GM10266 (cell line): ENCODE results near the gene TRIM3.
"Not testable (repeated sequence)": the region's sequence is repeated elsewhere in the genome, so short reads cannot be mapped to it uniquely, and the experiment has no call there.

ENCODE experiments used
- DNase-seq: peaks from one replicate; pipeline ENCODE4 v3.0.0; 2012; ENCODE audit errors: extremely low spot score
- CTCF ChIP-seq: IDR thresholded peaks from 2 replicates; pipeline ENCODE4 v1.5.1; 2012; ENCODE audit warnings: mild to moderate bottlenecking, low read depth; ENCODE audit not compliant: control insufficient read depth, insufficient read depth; ENCODE audit errors: missing control alignments

Gene TRIM3

DNA sequence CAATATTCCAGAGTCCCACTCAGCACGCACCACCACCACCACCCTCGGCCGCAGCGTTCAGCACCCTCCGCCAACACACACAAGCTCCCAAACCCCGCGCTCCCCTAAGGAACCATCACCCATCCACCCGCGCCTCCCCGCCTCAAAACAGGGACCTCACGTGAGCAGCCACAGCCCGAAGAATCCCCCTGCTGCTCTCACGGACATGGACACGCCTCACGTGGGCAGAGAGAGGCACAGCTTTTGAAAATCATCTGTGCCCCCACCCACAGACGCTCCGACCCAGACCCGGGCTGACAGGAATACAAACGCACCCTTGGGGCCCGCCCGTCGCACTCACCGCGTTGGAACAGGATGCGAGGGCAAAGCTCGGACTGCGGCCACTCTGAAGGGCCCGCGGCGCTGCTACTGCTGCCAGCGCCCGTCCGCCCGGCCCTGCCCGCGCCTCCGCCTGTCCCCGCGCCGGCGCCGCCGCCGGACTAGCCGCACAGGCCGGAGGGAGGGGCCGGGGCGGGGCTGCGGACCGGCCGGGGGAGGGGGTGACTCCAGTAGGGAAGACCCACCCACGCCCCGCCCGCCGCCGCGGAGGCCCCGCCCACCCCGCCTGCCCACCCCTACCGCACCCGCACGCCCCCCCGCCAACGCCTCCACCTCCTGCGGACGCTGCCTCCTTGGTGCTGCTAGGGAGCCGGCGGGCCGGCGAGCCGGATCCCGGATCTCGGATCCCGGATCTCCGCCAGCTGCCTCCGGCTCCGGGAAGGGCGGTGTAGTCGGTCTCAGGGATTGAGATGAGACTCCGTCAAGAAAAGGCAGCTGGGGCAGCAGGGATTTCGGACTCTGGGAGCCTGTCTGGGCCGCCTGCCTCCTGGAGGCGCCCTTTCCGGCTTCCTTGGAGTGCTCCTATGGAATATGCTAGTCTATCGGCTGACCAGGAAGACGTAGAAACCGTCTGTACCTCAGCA, at the start of gene TRIM3:
Gene TRIM3 (minus strand): TSS at position 491 of the 962 bp plus-strand sequence. CDS start 8,246 bp downstream, outside the sequence.
- no peak for TF ChIP-seq CTCF
- DNase-seq = peak; percentile 96

- TF ChIP-seq CTCF = no peak
- no peak for DNase-seq
Observed at GRCh38 chr11:6523253-6523652, 49.5 kb upstream of the TRIM3 start.

- not testable (repeated sequence) for DNase-seq
Observed at GRCh38 chr11:6521946-6522345, 48.2 kb upstream of the TRIM3 start.

- TF ChIP-seq CTCF = no peak
- DNase-seq = no peak
Observed at GRCh38 chr11:6520265-6520664, 46.5 kb upstream of the TRIM3 start.

DNA sequence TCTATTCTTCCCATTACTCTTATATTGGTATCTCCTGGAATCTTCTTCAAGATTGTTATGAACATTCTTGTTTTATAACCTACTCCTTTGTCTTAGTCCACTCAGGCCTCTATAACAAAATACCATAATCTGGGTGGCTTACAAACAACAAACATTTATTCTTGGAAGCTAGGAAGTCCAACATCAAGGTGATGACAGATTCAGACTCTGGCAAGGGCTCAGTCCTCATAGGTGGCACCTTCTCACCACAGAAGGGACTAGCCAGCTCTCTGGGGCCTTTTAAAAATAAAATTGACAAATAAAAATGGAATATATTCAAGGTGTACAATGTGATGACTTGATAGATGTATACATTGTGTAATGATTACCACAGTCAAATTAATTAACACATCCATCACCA, 43.1 kb upstream of the TRIM3 start:
- TF ChIP-seq CTCF = no peak
- no peak for DNase-seq

DNA sequence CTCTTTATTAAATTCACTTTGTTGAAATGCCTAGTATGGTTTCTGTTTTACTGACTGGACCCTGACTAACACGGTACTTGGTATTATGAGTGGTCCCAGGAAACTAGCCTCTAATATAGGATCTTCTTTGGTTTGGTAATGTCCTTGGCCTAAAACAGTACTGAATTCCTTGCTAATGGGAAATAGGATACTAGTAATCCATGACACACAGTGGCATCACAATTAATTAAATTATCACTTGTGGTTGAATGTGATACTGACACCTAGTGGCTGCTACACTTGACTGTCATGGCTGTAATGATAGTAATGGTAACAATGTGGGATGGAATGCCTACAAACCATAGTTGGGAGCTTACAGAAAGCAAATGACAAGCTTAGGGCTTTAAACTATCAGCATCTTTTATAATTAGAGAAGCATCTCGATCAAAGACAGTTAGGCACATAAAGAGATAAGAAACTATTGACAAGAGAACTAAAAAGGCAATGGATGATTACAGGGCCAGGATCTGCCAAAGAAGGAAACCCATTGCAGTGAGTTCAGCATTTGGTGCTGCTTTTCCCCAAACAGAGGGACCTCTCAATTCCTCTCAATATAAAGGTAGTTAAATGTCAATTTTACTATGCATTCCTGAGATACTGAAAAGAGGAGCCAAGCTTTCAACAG, 32.0 kb upstream of the TRIM3 start:
- TF ChIP-seq CTCF = peak; percentile 65
- peak; percentile 18 for DNase-seq

- no peak for DNase-seq
- TF ChIP-seq CTCF = no peak
Observed at GRCh38 chr11:6504166-6504565, 30.4 kb upstream of the TRIM3 start.
